Upper lobe of left lung (tissue), 6 donors: Measurements from ENCODE around the gene KCNMA1. TPM values are rescaled to one million over a fixed set of nuclear protein-coding genes. Genes with fewer than 3 reads are reported as not detected.

Source experiments
- ATAC-seq, 2 donors: fragments of 200-7000 bp; cut with Tn5 transposase; one replicate each; pipeline ENCODE4 v1.9.1; 2022; ENCODE audit warnings: mild to moderate bottlenecking in 2 of 2, moderate library complexity in 2 of 2; ENCODE audit not compliant: low FRiP score in 2 of 2
- DNase-seq, 2 donors: peaks; one replicate each; pipeline ENCODE4 v3.0.0-alpha.2; 2019 to 2020
- H3K27ac ChIP-seq, 4 donors: fragments of 200-600 bp; sonication (generic); one replicate each; pipeline ENCODE4 v1.5.1; 2016 to 2019
- H3K27me3 ChIP-seq, 4 donors: fragments of 200-600 bp; sonication (generic); one replicate each; pipeline ENCODE4 v1.5.1; 2017 to 2019
- H3K36me3 ChIP-seq, 4 donors: fragments of 200-600 bp; sonication (generic); one replicate each; pipeline ENCODE4 v1.5.1; 2016 to 2019
- H3K4me1 ChIP-seq, 4 donors: fragments of 200-600 bp; sonication (generic); one replicate each; pipeline ENCODE4 v1.5.1; 2018 to 2019
- H3K4me3 ChIP-seq, 4 donors: fragments of 200-600 bp; sonication (generic); one replicate each; pipeline ENCODE4 v1.5.1; 2017 to 2019; ENCODE audit warnings: mild to moderate bottlenecking in 2 of 4, moderate library complexity in 1 of 4
- H3K9me3 ChIP-seq, 4 donors: fragments of 200-600 bp; sonication (generic); one replicate each; pipeline ENCODE4 v1.5.1; 2018 to 2019
- CTCF ChIP-seq, 6 experiments: fragments of 450-650 bp in 4 of 6; fragments of 200-600 bp in 2 of 6; sonication (generic) in 2 of 6; IDR thresholded peaks; one replicate each; pipeline ENCODE4 v1.5.1; 2016 to 2019; ENCODE audit warnings: antibody characterized with exemption in 6 of 6
- EP300 ChIP-seq, 4 donors: sonication (generic); formaldehyde crosslinking; IDR thresholded peaks; one replicate each; pipeline ENCODE4 v1.5.1; 2017; ENCODE audit warnings: antibody characterized with exemption in 4 of 4, control low read depth in 2 of 4
- POLR2A ChIP-seq, 4 donors: fragments of 450-650 bp; IDR thresholded peaks; one replicate each; pipeline ENCODE4 v1.5.1; 2016 to 2017; ENCODE audit warnings: antibody characterized with exemption in 4 of 4, mild to moderate bottlenecking in 2 of 4
- POLR2AphosphoS5 ChIP-seq, 2 donors: sonication (generic); formaldehyde crosslinking; IDR thresholded peaks; one replicate each; pipeline ENCODE4 v1.5.1; 2017; ENCODE audit warnings: antibody characterized with exemption in 2 of 2
- WGBS, 2 donors: methylation state at CpG; one replicate each; pipeline ENCODE4 v1.1.5; 2017 to 2018; 5-methylcytosine and 5-hydroxymethylcytosine counted together
- total RNA-seq, 6 donors: library from RNA; depleted of rRNA in 4 of 6; stranded (reverse); fragments of >200 nt in 4 of 6; gene quantifications; one replicate each; pipeline versions ENCODE4 v1.1.0 to v1.2.1, GENCODE V29; 2016 to 2021
- donor health status: DM: no; HTN: no; CAD: no; lungs with moderate emphysema.
- donor health status: DM: no; HTN: yes; CAD: no; lungs with severe emphysema.

KCNMA1 gene
- total RNA-seq, 6 donors from 2014 or later, result 5.8 to 107 (median 22.0) TPM

- no peaks in the 10 kb centered on the region for H3K36me3 ChIP-seq
- H3K27ac ChIP-seq, result no peak overlapping the region
- no peaks in the 10 kb centered on the region for H3K27me3 ChIP-seq
- no peak for DNase-seq
- no peaks in the 10 kb centered on the region for H3K4me1 ChIP-seq
- WGBS, 2 donors, result 86 to 88% methylated on average over 6 of the region's 6 CpGs
- TF ChIP-seq EP300 (IDR thresholded peaks at IDR 0.05), result no peak
- no peak for TF ChIP-seq POLR2A (IDR thresholded peaks at IDR 0.05)
- no peak overlapping the region for H3K4me3 ChIP-seq
- no peaks in the 10 kb centered on the region for H3K9me3 ChIP-seq
- no peak for ATAC-seq
Observed at GRCh38 chr10:77139252-77140160, 498.1 kb downstream of the KCNMA1 start.

DNA sequence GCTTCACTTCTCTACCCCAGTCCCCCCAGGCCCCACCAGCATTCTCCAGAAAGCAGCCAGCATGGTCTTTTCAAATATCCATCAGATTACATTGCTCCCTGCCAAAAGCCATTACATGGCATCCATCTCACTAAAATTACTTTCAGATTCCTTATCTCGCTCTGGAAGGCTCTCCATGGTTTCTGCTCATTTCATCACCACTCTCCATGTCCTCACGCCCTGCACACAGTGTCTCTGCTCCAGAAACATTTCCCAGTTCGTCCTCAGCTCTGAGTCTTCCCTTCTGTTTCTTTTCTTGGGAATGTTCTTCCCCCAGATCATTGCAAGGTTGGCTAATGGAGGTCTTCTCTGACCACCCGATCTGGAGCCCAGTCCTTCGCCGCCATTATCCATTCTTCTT, 499.1 kb downstream of the KCNMA1 start:
- Histone ChIP-seq H3K27me3 (no peaks in the 10 kb centered on the region), H3K9me3 (no peaks in the 10 kb centered on the region), H3K4me3 (no peak overlapping the region), H3K4me1 (no peaks in the 10 kb centered on the region), H3K27ac (no peak overlapping the region), H3K36me3 (no peaks in the 10 kb centered on the region)
- DNase-seq (no peak), ATAC-seq (no peak)
- no peak for TF ChIP-seq POLR2A (IDR thresholded peaks at IDR 0.05)
- TF ChIP-seq EP300 (IDR thresholded peaks at IDR 0.05), result no peak
- TF ChIP-seq POLR2AphosphoS5 (IDR thresholded peaks at IDR 0.05), result no peak
- TF ChIP-seq CTCF (IDR thresholded peaks at IDR 0.05), result no peak
- 79 to 88% methylated on average over 6 of the region's 6 CpGs for WGBS, 2 donors

- H3K36me3 ChIP-seq, result no peaks in the 10 kb centered on the region
- no peaks in the 10 kb centered on the region for H3K9me3 ChIP-seq
- no peaks in the 10 kb centered on the region for H3K27me3 ChIP-seq
- 90 to 95% methylated on average over 3 of the region's 3 CpGs for WGBS, 2 donors
- no peak overlapping the region for H3K27ac ChIP-seq
- no peak for ATAC-seq
- no peak overlapping the region for H3K4me3 ChIP-seq
- DNase-seq, result no peak
- H3K4me1 ChIP-seq, result no peaks in the 10 kb centered on the region
- TF ChIP-seq CTCF (IDR thresholded peaks at IDR 0.05) (no peak), EP300 (IDR thresholded peaks at IDR 0.05) (no peak), POLR2A (IDR thresholded peaks at IDR 0.05) (no peak), POLR2AphosphoS5 (IDR thresholded peaks at IDR 0.05) (no peak)
Observed at GRCh38 chr10:77135555-77135954, 502.1 kb downstream of the KCNMA1 start.

DNA sequence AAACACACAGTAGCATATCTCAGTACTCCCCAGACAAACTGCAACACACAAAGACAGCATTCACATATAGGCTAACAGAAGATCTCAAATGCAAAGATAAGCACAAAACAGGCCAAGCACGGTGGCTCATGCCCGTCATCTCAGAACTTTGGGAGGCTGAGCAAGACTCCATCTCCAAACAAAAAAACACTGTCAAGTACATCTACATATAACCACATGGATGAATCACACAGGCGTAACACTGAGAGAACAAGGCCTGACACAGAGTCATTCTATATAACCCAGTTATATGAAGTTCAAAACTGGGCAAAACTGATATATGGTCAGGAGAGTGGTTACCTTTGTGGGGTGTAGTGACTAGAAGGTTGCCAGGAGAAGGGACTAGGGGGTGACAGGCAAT, 506.4 kb downstream of the KCNMA1 start:
- no peaks in the 10 kb centered on the region for H3K36me3 ChIP-seq
- H3K27ac ChIP-seq, result no peak overlapping the region
- H3K4me3 ChIP-seq, result no peak overlapping the region
- no peak for TF ChIP-seq POLR2AphosphoS5 (IDR thresholded peaks at IDR 0.05)
- no peak for TF ChIP-seq CTCF (IDR thresholded peaks at IDR 0.05)
- TF ChIP-seq POLR2A (IDR thresholded peaks at IDR 0.05), result no peak
- no peak for TF ChIP-seq EP300 (IDR thresholded peaks at IDR 0.05)
- no peaks in the 10 kb centered on the region for H3K27me3 ChIP-seq
- no peak for ATAC-seq
- DNase-seq, result no peak
- no peaks in the 10 kb centered on the region for H3K4me1 ChIP-seq
- no peaks in the 10 kb centered on the region for H3K9me3 ChIP-seq
- 94 to 95% methylated on average over 3 of the region's 3 CpGs for WGBS, 2 donors

DNA sequence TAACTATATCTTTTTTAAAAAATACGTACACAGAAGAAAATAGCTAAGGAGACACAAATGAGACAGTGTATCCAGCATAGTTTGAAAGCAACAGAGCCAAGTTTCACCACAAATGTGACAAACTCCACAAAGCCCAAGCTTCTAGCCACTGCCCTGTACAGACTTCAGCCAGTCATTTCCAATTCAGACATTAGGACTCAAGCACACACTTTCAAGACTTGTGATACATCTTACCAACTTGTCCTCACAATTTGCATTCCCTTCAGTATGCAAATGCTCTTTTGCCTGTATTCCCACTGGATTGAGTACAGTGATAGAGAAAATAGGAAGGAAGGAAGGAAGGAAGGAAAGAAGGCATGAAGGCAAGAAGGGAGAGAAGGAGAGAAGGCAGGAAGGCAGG, 510.4 kb downstream of the KCNMA1 start:
- no peak for DNase-seq
- Histone ChIP-seq H3K27ac (no peak overlapping the region), H3K9me3 (no peaks in the 10 kb centered on the region), H3K4me3 (no peak overlapping the region), H3K4me1 (peaks cover 0 to 6% (median 0%) of the 10 kb centered on the region in 4 donors), H3K27me3 (no peaks in the 10 kb centered on the region), H3K36me3 (no peaks in the 10 kb centered on the region)
- WGBS, 2 donors, result 89 to 92% methylated on average over 1 of the region's 1 CpG
- no peak for ATAC-seq
- TF ChIP-seq CTCF (IDR thresholded peaks at IDR 0.05) (no peak), POLR2AphosphoS5 (IDR thresholded peaks at IDR 0.05) (no peak), POLR2A (IDR thresholded peaks at IDR 0.05) (no peak), EP300 (IDR thresholded peaks at IDR 0.05) (no peak)
